Measurements from ENCODE around the gene GCK.

The GCK gene

GRCh38 chr7:44189286-44189992 is at the start of gene GCK:
GCK (minus strand) TSS chr7:44189439; CDS start chr7:44188953, 486 bp downstream.
- DNase-seq = no peak

- no peak for DNase-seq
These were observed 49.0 kb upstream of the GCK start for GRCh38 chr7:44238116-44238695.

DNA sequence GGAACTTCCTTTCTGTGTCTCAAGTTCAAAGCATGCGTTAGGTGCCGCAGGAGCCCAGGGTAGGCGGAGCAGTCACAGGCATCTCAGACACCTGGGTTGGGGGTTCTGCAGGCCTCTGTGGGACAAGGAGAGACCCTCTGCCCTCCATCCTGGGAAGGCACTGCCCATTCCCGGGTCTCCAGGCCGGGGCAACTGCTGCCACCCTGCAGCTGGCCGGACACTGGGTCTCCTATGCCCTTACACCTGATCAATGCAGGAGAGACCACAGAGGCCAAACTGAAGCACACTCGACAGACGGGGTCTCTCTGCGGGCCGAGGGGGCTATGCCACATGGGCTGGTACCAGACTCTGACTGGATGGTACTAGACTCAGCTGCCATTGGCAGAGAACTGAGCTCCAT is 48.5 kb upstream of the GCK start:
- no peak for DNase-seq

DNA sequence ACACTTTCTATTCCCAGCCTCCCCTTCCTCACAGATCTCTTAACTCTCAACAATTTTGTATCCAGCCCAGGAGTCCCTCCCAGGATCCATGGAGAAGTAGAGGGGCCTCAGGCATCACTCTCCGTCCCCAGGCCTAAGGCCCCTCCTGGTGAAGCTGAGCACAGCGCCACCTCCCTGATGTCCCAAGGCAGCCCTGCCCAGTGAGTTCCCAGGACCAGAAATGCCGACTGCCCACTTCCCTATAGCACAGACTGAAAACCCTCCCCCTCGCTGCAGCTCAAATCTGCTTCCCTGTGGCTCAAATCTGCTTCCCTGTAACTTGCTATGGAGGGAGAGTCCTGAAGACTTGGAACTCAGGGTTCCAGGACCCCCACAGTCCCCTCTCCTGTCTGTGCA is 47.1 kb upstream of the GCK start:
- DNase-seq = no peak

DNA sequence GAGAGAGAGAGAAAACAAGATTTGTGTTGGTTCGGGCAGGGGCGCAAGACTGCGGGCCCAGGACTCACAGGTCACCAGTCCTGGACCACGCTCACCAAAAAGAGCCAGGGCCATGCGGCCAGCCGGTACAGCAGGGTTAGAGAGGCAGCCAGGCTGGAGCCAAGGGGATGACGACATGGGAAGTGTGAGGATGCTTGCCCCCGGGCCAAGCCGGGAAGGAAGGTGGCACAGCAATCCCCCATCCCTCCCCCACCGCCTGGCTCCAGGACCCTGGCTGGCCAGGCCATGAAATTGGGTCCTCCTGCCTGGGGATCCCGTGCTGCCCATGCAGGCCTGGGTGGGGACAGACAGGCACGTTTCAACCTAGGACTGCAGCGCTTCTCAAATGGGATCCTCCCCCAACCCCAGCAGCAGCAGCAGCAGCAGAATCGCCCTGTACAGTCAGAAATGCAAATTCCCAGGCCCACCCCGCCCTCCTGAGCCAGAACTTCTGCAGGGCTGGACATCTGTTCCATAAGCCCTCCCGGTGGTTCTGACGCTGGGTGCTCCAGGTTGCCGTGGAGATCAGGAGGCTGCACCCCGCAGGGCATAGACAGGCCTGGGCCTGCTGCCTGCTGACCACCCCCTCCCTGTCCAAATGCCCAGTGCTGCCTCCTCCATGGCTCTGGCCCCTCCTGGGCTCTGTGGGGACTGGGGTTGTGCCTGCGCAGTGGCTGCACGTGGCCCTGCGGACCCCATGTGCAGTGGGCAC is 46.5 kb upstream of the GCK start:
- no peak for DNase-seq

GRCh38 chr7:44235066-44235465 is 45.8 kb upstream of the GCK start:
- no peak for DNase-seq

GRCh38 chr7:44232901-44233715 is 43.9 kb upstream of the GCK start:
- no peak for DNase-seq

GRCh38 chr7:44232396-44232795 is 43.2 kb upstream of the GCK start:
- no peak for DNase-seq

DNA sequence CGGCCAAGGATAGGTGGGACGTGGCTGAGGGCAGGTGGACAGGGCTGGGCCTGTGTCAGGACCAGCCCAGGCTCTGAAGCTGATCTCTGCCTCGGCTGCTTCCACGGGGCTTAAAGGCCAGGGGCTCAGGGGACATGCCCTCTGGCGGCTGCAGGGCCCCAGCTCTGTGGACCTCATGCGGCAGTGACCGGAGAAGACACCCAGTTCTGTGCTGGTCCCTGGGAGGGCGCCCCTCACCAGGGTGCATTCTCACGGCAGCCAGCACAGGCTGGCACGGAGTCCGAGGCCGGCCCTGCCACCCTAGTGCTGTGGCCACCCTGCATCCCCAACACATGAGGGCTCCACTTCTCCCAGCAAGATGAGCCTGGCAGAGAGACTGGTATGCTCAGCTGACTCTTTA is 41.8 kb upstream of the GCK start:
- DNase-seq = no peak

- no peak for DNase-seq
These were observed 41.0 kb upstream of the GCK start for GRCh38 chr7:44230286-44230685.

DNA sequence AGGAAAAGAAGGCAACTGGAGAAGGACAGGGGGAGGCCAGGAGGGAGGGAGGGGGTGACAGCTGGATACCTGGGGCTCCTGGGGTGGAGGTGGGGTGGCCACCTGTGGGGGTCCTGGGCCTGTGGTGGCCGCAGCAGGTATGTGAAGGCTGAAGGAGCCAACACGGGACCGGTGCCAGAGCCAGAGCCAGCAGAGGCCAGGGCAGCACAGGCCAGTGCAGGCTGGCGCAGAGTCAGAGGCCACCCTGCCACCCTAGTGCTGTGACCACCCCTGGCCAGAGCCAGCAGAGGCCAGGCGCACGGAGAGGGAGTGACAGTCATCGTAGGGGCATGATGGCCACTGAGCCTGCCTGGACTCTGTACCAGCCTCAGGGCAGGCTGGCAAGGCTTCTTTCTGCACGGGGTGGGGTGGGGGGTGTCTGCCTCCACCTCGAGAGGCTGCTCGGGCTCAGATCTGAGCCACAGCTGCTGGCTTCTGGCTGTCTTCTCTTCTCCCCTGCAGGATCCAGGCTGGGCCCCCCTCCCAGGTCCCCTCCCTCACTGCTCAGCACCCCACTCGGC is 40.4 kb upstream of the GCK start:
- DNase-seq = no peak

- DNase-seq = no peak
These were observed 39.5 kb upstream of the GCK start for GRCh38 chr7:44228571-44229350.

- no peak for DNase-seq
These were observed 38.7 kb upstream of the GCK start for GRCh38 chr7:44227911-44228310.

- DNase-seq = no peak
These were observed 37.1 kb upstream of the GCK start for GRCh38 chr7:44226396-44226753.

- no peak for DNase-seq
These were observed 36.5 kb upstream of the GCK start for GRCh38 chr7:44225566-44226395.

GRCh38 chr7:44224974-44225565 is 35.8 kb upstream of the GCK start:
- DNase-seq = no peak

- DNase-seq = no peak
These were observed 35.1 kb upstream of the GCK start for GRCh38 chr7:44224080-44224973.

GRCh38 chr7:44223362-44224079 is 34.3 kb upstream of the GCK start:
- DNase-seq = no peak

DNA sequence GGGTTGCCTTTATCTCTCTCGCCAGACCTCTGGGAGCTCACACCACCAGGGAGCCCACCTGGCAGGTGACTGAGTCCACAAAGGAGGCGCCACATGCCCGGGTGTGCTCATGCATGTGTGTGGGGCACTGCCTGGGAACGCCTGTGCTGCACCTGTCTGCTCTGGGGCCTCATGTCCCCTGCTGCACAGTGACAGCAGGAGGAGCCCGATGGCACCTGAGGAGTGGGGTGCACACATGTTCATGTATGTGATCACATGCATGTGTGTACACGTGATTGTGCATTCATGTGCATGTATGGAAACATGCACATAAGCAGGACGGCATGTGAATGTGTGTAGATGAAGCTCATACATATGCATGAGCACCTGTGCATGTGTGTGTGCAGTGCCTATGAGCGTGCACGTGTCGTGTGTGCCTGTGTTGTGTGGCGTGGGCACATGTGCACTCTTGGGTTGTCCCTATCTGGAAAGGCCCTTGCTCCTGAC is 33.6 kb upstream of the GCK start:
- no peak for DNase-seq
